GM18868 (cell line): ENCODE results near the gene ATP1B2.
"Not testable (repeated sequence)": the region's sequence is repeated elsewhere in the genome, so short reads cannot be mapped to it uniquely, and the experiment has no call there.

Source experiments
- ATAC-seq: cut with Tn5 transposase; IDR thresholded peaks from one replicate; pipeline ENCODE4 v1.9.1; 2021; ENCODE audit warnings: mild to moderate bottlenecking, moderate library complexity; ENCODE audit not compliant: unreplicated experiment

ATP1B2 gene

GRCh38 chr17:7634384-7634783, 16.3 kb upstream of the ATP1B2 start:
- no peak for ATAC-seq

GRCh38 chr17:7636163-7636562, 14.6 kb upstream of the ATP1B2 start:
- no peak for ATAC-seq

GRCh38 chr17:7640783-7641182, 9.9 kb upstream of the ATP1B2 start:
- no peak for ATAC-seq

GRCh38 chr17:7641635-7642034, 9.1 kb upstream of the ATP1B2 start:
- not testable (repeated sequence) for ATAC-seq

GRCh38 chr17:7644775-7645174, 6.0 kb upstream of the ATP1B2 start:
- no peak for ATAC-seq

GRCh38 chr17:7646457-7646856, 4.3 kb upstream of the ATP1B2 start:
- no peak for ATAC-seq

GRCh38 chr17:7647018-7647417, 3.7 kb upstream of the ATP1B2 start:
- no peak for ATAC-seq

- no peak for ATAC-seq
These were observed 455 bp downstream of the ATP1B2 start for GRCh38 chr17:7651097-7651664.

- no peak for ATAC-seq
These were observed 1.1 kb downstream of the ATP1B2 start for GRCh38 chr17:7651665-7652387.

- no peak for ATAC-seq
These were observed 1.9 kb downstream of the ATP1B2 start for GRCh38 chr17:7652388-7653356.

GRCh38 chr17:7654832-7655540, 4.3 kb downstream of the ATP1B2 start:
- no peak for ATAC-seq

- no peak for ATAC-seq
These were observed 4.8 kb downstream of the ATP1B2 start for GRCh38 chr17:7655541-7655840.

GRCh38 chr17:7656958-7657609, 6.4 kb downstream of the ATP1B2 start:
- no peak for ATAC-seq

GRCh38 chr17:7667656-7668406, 17.1 kb downstream of the ATP1B2 start:
- no peak for ATAC-seq

- ATAC-seq, result no peak
These were observed 17.8 kb downstream of the ATP1B2 start for GRCh38 chr17:7668482-7668881.

GRCh38 chr17:7673239-7673638, 22.5 kb downstream of the ATP1B2 start:
- no peak for ATAC-seq

- no peak for ATAC-seq
These were observed 24.2 kb downstream of the ATP1B2 start for GRCh38 chr17:7674934-7675333.

GRCh38 chr17:7676533-7676932, 25.8 kb downstream of the ATP1B2 start:
- ATAC-seq, result no peak

GRCh38 chr17:7677388-7678067, 26.8 kb downstream of the ATP1B2 start:
- no peak for ATAC-seq
